ENCODE results near the gene PPP2R3B. TPM values are rescaled to one million over a fixed set of nuclear protein-coding genes. Genes with fewer than 3 reads are reported as not detected.
"Not testable (repeated sequence)": the region's sequence is repeated elsewhere in the genome, so short reads cannot be mapped to it uniquely, and the experiment has no call there.

The PPP2R3B gene
- total and polyA plus RNA-seq, 2 experiments from 2014 or later, result 22.4 to 24.3 TPM

GRCh38 chrX:352582-353314 lies 34.0 kb downstream of the PPP2R3B start:
- TF ChIP-seq EZH2phosphoT487 (IDR thresholded peaks at IDR 0.05; ENCODE audit: low read depth, severe bottlenecking, unreplicated experiment), result no peak
- TF ChIP-seq CTCF (IDR thresholded peaks at IDR 0.05; ENCODE audit: poor library complexity), result no peak
- TF ChIP-seq EZH2 (IDR thresholded peaks at IDR 0.05; ENCODE audit: borderline replicate concordance), result no peak
- no peaks in the 10 kb centered on the region for H4K20me1 ChIP-seq (ENCODE audit: insufficient read depth, poor library complexity, severe bottlenecking)
- no peak for DNase-seq (ENCODE audit: low spot score)
- H3K27ac ChIP-seq, result no peak overlapping the region
- no peak overlapping the region for H2AFZ ChIP-seq
- H3K4me3 ChIP-seq, result no peak overlapping the region
- no peaks in the 10 kb centered on the region for H3K27me3 ChIP-seq
- peaks cover 5% of the 10 kb centered on the region for H3K4me1 ChIP-seq (ENCODE audit: insufficient read depth)
- H3K36me3 ChIP-seq (replicated peaks; ENCODE audit: insufficient read depth, low read depth), result no peaks in the 10 kb centered on the region
- no peaks in the 10 kb centered on the region for H3K9me3 ChIP-seq (ENCODE audit: low read depth)
- no peaks in the 10 kb centered on the region for H3K9me2 ChIP-seq (replicated peaks; ENCODE audit: insufficient read depth)
- no peak overlapping the region for H3K4me2 ChIP-seq
- 97% methylated on average over 39 of the region's 39 CpGs for WGBS (ENCODE audit: low lambda C conversion rate, missing lambda C conversion rate)
- no peaks in the 10 kb centered on the region for H3K79me2 ChIP-seq

DNA sequence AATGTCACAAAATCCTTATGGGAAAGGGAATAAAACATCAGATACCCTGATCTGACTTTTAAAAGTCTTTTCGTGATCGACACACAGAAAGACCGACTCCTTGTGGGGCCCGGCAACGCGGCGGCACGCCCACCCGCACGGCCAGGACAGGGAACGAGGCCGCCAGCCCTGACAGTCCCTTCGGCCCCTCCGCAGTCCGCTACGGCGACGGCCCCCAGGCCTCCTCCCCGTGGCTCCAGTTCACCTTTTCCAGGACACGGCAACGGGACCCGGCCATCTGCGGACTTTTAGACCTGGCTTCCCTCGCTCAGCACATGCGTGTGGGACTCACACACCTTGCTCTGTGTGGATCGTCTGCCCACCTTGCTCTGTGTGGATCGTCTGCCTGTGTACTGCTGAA lies 34.5 kb downstream of the PPP2R3B start:
- Histone ChIP-seq H3K9me3 (ENCODE audit: low read depth) (no peaks in the 10 kb centered on the region), H4K20me1 (ENCODE audit: insufficient read depth, poor library complexity, severe bottlenecking) (no peaks in the 10 kb centered on the region), H3K4me3 (no peak overlapping the region), H3K9me2 (replicated peaks; ENCODE audit: insufficient read depth) (no peaks in the 10 kb centered on the region), H3K27ac (no peak overlapping the region), H3K4me1 (ENCODE audit: insufficient read depth) (peaks cover 5% of the 10 kb centered on the region), H2AFZ (no peak overlapping the region), H3K36me3 (replicated peaks; ENCODE audit: insufficient read depth, low read depth) (no peaks in the 10 kb centered on the region), H3K27me3 (no peaks in the 10 kb centered on the region), H3K79me2 (no peaks in the 10 kb centered on the region), H3K4me2 (no peak overlapping the region)
- no peak for TF ChIP-seq EZH2phosphoT487 (IDR thresholded peaks at IDR 0.05; ENCODE audit: low read depth, severe bottlenecking, unreplicated experiment)
- TF ChIP-seq EZH2 (IDR thresholded peaks at IDR 0.05; ENCODE audit: borderline replicate concordance), result no peak
- no peak for TF ChIP-seq CTCF (IDR thresholded peaks at IDR 0.05; ENCODE audit: poor library complexity)
- no peak for DNase-seq (ENCODE audit: low spot score)
- 95% methylated on average over 26 of the region's 27 CpGs for whole genome bisulfite sequencing (ENCODE audit: low lambda C conversion rate, missing lambda C conversion rate)

GRCh38 chrX:351736-352135 lies 35.0 kb downstream of the PPP2R3B start:
- H3K9me3 ChIP-seq (ENCODE audit: low read depth), result no peaks in the 10 kb centered on the region
- no peak overlapping the region for H3K4me3 ChIP-seq
- H3K79me2 ChIP-seq, result no peaks in the 10 kb centered on the region
- H3K36me3 ChIP-seq (replicated peaks; ENCODE audit: insufficient read depth, low read depth), result no peaks in the 10 kb centered on the region
- TF ChIP-seq CTCF (IDR thresholded peaks at IDR 0.05; ENCODE audit: poor library complexity) (no peak), EZH2 (IDR thresholded peaks at IDR 0.05; ENCODE audit: borderline replicate concordance) (no peak), EZH2phosphoT487 (IDR thresholded peaks at IDR 0.05; ENCODE audit: low read depth, severe bottlenecking, unreplicated experiment) (no peak)
- H3K27me3 ChIP-seq, result no peaks in the 10 kb centered on the region
- no peaks in the 10 kb centered on the region for H4K20me1 ChIP-seq (ENCODE audit: insufficient read depth, poor library complexity, severe bottlenecking)
- H3K4me1 ChIP-seq (ENCODE audit: insufficient read depth), result peaks cover 5% of the 10 kb centered on the region
- H3K9me2 ChIP-seq (replicated peaks; ENCODE audit: insufficient read depth), result no peaks in the 10 kb centered on the region
- no peak overlapping the region for H3K4me2 ChIP-seq
- no peak for DNase-seq (ENCODE audit: low spot score)
- no peak overlapping the region for H2AFZ ChIP-seq
- H3K27ac ChIP-seq, result no peak overlapping the region
- WGBS (ENCODE audit: low lambda C conversion rate, missing lambda C conversion rate), result 94% methylated on average over 10 of the region's 10 CpGs

- H3K4me1 ChIP-seq (ENCODE audit: insufficient read depth); H3K9me3 ChIP-seq (ENCODE audit: low read depth): not testable (repeated sequence)
- WGBS (ENCODE audit: low lambda C conversion rate, missing lambda C conversion rate), result 96% methylated on average over 13 of the region's 13 CpGs
Measured at GRCh38 chrX:351324-351641, 35.4 kb downstream of the PPP2R3B start.

More at GRCh38 chrX:351324-351641, 35.4 kb downstream of the PPP2R3B start:
- H2AFZ ChIP-seq; H3K27me3 ChIP-seq; H3K4me3 ChIP-seq; H3K4me2 ChIP-seq; H3K9me2 ChIP-seq (replicated peaks; ENCODE audit: insufficient read depth); H3K27ac ChIP-seq; H3K36me3 ChIP-seq (replicated peaks; ENCODE audit: insufficient read depth, low read depth); H3K79me2 ChIP-seq; H4K20me1 ChIP-seq (ENCODE audit: insufficient read depth, poor library complexity, severe bottlenecking); DNase-seq (ENCODE audit: low spot score): not testable (repeated sequence)
